Sigmoid colon (tissue), 7 donors: Measurements from ENCODE around the gene LDLRAD1. TPM values are rescaled to one million over a fixed set of nuclear protein-coding genes. Genes with fewer than 3 reads are reported as not detected.
"Not testable (repeated sequence)": the region's sequence is repeated elsewhere in the genome, so short reads cannot be mapped to it uniquely, and the experiment has no call there.

Source experiments
- DNase-seq: peaks from one replicate; pipeline ENCODE4 v3.0.0-alpha.2; 2019
- H3K27ac ChIP-seq, 4 donors: fragments of 200-600 bp; sonication (generic); one replicate each; pipeline ENCODE4 v1.5.1; 2016 to 2019; ENCODE audit warnings: mild to moderate bottlenecking in 1 of 4
- H3K27me3 ChIP-seq, 3 donors: fragments of 200-600 bp; sonication (generic); one replicate each; pipeline ENCODE4 v1.5.1; 2019; ENCODE audit warnings: mild to moderate bottlenecking in 1 of 3
- H3K36me3 ChIP-seq, 4 donors: fragments of 200-600 bp; sonication (generic); one replicate each; pipeline ENCODE4 v1.5.1; 2016 to 2019
- H3K4me1 ChIP-seq, 4 donors: fragments of 200-600 bp; sonication (generic); one replicate each; pipeline ENCODE4 v1.5.1; 2017 to 2019
- H3K4me3 ChIP-seq, 4 donors: fragments of 200-600 bp; sonication (generic); one replicate each; pipeline ENCODE4 v1.5.1; 2017 to 2019; ENCODE audit warnings: mild to moderate bottlenecking in 2 of 4, moderate library complexity in 1 of 4
- H3K9me3 ChIP-seq, 4 donors: fragments of 200-600 bp in 3 of 4; sonication (generic) in 3 of 4; one replicate each; pipeline versions ENCODE4 v1.5.1 to v1.6.1; 2013 to 2019
- EP300 ChIP-seq, 4 donors: sonication (generic); formaldehyde crosslinking; IDR thresholded peaks; one replicate each; pipeline ENCODE4 v1.6.1; 2017; ENCODE audit warnings: antibody characterized with exemption in 4 of 4
- POLR2A ChIP-seq, 2 donors: fragments of 450-650 bp; IDR thresholded peaks; one replicate each; pipeline ENCODE4 v1.6.1; 2016; ENCODE audit warnings: antibody characterized with exemption in 2 of 2, mild to moderate bottlenecking in 2 of 2, moderate library complexity in 2 of 2
- POLR2AphosphoS5 ChIP-seq, 4 donors: sonication (generic); formaldehyde crosslinking; IDR thresholded peaks; one replicate each; pipeline ENCODE4 v1.6.1; 2017; ENCODE audit warnings: antibody characterized with exemption in 4 of 4
- WGBS, 2 donors: extraction: QIAGEN DNeasy Blood & Tissue Kit; methylation state at CpG; one replicate each; pipeline ENCODE4 v1.1.7; 2013; 5-methylcytosine and 5-hydroxymethylcytosine counted together
- intact Hi-C: fragments of 100-400 bp; cut with DNase I; formaldehyde crosslinking; loops from one replicate; pipeline ENCODE4 v1.15.1; 2023
- polyA plus RNA-seq, 3 donors: library from polyadenylated mRNA; stranded (reverse); fragments of 200-250 nt; gene quantifications; one replicate each; pipeline ENCODE4 v1.2.3, GENCODE V29; 2013
- total RNA-seq, 4 donors: library from RNA; depleted of rRNA; stranded (reverse); fragments of >200 nt; gene quantifications; one replicate each; pipeline ENCODE4 v1.1.0, GENCODE V29; 2016
- TF ChIP-seq, protein P1 (sequence below), 4 experiments: fragments of 450-650 bp in 3 of 4; fragments of 200-600 bp in 1 of 4; IDR thresholded peaks; one replicate each; pipeline ENCODE4 v1.5.1; 2016 to 2019; ENCODE audit warnings: antibody characterized with exemption in 4 of 4, mild to moderate bottlenecking in 3 of 4, moderate library complexity in 2 of 4
- donor health status: healthy with polysubstance abuse.
- donor health status: Bipolar disorder and iron deficiency.
- donor health status: healthy.

Gene LDLRAD1
- total and polyA plus RNA-seq, 7 donors = not detected

DNA sequence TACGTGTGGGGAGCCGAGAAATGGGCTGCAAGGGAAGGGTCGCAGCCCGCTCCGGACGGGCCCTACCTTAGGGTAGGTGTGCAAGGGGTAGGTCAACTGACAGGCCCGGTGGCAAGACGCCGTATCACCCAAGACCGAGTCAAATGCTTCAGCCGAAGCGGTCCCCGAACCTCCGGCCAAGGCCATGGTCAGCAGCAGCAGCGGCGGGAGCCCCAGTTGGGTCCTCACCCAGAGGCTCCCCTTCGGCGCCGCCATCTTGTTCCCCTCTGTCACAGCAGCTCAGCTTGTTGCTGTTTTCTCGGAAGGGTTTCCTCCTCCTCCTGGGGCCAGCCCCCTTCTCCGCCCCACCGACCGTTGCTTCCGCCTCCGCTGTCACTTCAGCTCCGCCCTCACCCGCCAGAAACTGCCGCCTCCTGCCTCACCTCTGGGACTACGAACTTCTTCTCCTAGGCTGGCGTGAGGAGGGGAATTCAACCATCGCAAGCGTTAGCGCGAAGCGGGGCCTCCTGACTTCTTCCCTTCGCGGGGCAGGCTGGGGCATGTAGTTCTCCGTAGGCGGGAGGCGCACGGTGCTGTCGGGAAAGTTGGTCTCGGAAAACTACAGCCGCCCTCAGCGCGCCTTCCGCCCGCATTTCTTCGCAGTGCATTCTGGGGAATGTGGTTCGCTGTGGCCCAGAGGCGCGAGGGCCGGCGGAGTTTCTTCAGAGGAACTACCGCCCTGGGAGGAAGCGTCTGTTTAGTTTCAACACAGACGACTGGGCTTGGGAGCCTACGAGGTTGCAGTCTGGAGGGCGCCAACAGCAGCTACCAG is 35.2 kb upstream of the LDLRAD1 start, which contains the start of the genes TCEANC2 and TMEM59:
TSS of gene TCEANC2 (plus strand) at position 675 of the 811 bp plus-strand sequence. CDS start 815 bp downstream, outside the sequence.
TSS of gene TMEM59 (minus strand) at position 271 of the 811 bp plus-strand sequence. CDS start at position 255, 16 bp downstream.
- peak; percentile 99 for DNase-seq
- intact Hi-C loops = loop anchor here (1.0 to 5.0 kb wide), 6 partner anchors 102 to 435 kb away; partner anchors contain the start of genes NDC1 and SSBP3
- Histone ChIP-seq H3K9me3 (no peaks in the 10 kb centered on the region), H3K27me3 (no peaks in the 10 kb centered on the region), H3K36me3 (no peaks in the 10 kb centered on the region), H3K27ac (peak within 1 kb of the TSS; percentile 96 to 98 (median 97)), H3K4me3 (peak within 1 kb of the TSS; percentile 87 to 93 (median 90)), H3K4me1 (peaks cover 0 to 53% (median 45%) of the 10 kb centered on the region in 4 donors)
- TF ChIP-seq POLR2AphosphoS5 (IDR thresholded peaks at IDR 0.05) (peak; percentile 78 to 91 (median 89)), EP300 (IDR thresholded peaks at IDR 0.05) (no peak), POLR2A (IDR thresholded peaks at IDR 0.05) (peak; percentile 55 to 63)
- TF ChIP-seq, protein P1, sequence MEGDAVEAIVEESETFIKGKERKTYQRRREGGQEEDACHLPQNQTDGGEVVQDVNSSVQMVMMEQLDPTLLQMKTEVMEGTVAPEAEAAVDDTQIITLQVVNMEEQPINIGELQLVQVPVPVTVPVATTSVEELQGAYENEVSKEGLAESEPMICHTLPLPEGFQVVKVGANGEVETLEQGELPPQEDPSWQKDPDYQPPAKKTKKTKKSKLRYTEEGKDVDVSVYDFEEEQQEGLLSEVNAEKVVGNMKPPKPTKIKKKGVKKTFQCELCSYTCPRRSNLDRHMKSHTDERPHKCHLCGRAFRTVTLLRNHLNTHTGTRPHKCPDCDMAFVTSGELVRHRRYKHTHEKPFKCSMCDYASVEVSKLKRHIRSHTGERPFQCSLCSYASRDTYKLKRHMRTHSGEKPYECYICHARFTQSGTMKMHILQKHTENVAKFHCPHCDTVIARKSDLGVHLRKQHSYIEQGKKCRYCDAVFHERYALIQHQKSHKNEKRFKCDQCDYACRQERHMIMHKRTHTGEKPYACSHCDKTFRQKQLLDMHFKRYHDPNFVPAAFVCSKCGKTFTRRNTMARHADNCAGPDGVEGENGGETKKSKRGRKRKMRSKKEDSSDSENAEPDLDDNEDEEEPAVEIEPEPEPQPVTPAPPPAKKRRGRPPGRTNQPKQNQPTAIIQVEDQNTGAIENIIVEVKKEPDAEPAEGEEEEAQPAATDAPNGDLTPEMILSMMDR (IDR thresholded peaks at IDR 0.05) = peak in 1 of 4 experiments; percentile 18
- WGBS, 2 donors = 0% methylated on average over 59 of the region's 59 CpGs

DNA sequence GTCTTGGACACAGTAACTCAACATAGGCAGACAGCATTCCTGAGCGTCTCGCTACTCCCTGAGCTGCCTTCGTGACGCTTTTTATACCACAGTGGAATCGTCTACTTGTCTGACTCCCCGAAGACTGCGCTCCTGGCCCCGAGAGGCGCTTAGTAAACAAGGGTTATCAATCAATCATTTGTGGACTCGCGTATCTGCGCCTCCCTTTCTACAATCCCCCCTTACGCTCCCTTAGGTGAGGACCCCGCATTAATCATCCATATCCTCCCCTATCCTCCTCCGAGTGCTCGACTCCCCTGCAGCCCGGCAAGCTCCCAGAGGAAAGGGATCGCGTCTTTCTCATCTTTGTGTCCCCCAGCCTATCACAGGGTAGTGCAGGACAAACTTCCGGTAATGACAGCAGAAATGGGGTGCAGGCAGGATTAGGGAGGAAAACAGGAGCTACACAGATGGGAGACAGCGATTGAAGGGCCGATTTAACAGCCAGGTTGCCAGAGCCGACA is 34.5 kb upstream of the LDLRAD1 start:
- intact Hi-C loops = loop anchor here (2.0 to 5.0 kb wide), 5 partner anchors 102 to 354 kb away; partner anchors contain the start of genes NDC1 and SSBP3
- DNase-seq = no peak
- WGBS, 2 donors = 0% methylated on average over 23 of the region's 23 CpGs

DNA sequence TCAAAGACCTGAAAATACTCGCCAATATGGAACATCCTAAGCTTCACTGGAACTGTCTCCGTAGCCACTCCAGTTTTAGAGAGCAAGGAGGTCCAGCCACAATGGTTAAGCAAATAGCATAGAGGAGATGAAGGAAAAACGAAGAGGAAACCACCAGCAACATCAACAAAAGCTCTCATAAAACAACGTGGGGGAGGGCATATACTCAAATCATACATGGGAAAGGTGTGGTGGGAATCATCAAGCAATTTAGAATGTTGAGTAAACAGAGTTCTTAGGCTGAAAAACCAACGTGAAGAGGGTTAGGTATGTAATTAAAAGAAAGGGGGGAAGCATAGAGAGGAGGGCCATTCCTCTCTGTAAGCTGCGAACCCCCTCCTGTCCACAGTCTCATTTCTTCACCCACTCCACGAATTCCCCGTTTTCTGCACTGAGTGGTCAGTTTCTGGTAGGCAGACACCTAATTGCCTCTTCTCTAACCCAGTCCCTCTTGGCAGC is 34.0 kb upstream of the LDLRAD1 start:
- no peaks in the 10 kb centered on the region for H3K36me3 ChIP-seq
- peaks cover 0 to 65% (median 56%) of the 10 kb centered on the region in 4 donors for H3K4me1 ChIP-seq
- H3K27ac ChIP-seq = peak overlapping the region; percentile 96 to 98 (median 97)
- peak overlapping the region; percentile 87 to 93 (median 90) for H3K4me3 ChIP-seq
- TF ChIP-seq POLR2AphosphoS5 (IDR thresholded peaks at IDR 0.05) (no peak), POLR2A (IDR thresholded peaks at IDR 0.05) (no peak), EP300 (IDR thresholded peaks at IDR 0.05) (no peak)
- TF ChIP-seq, protein P1 (IDR thresholded peaks at IDR 0.05) = no peak
- intact Hi-C loops = loop anchor here (2.0 to 5.0 kb wide), 5 partner anchors 101 to 355 kb away; partner anchors contain the start of genes NDC1 and SSBP3
- 1 to 2% methylated on average over 8 of the region's 8 CpGs for WGBS, 2 donors
- no peak for DNase-seq
- no peaks in the 10 kb centered on the region for H3K27me3 ChIP-seq
- no peaks in the 10 kb centered on the region for H3K9me3 ChIP-seq

More for the DNA sequence above, 34.5 kb upstream of the LDLRAD1 start:
- Histone ChIP-seq H3K4me3 (peak overlapping the region; percentile 87 to 93 (median 90)), H3K27ac (peak overlapping the region; percentile 96 to 98 (median 97)), H3K4me1 (peaks cover 0 to 60% (median 52%) of the 10 kb centered on the region in 4 donors), H3K9me3 (no peaks in the 10 kb centered on the region), H3K27me3 (no peaks in the 10 kb centered on the region), H3K36me3 (no peaks in the 10 kb centered on the region)
- TF ChIP-seq EP300 (IDR thresholded peaks at IDR 0.05) = no peak
- peak in 1 of 4 donors; percentile 9 for TF ChIP-seq POLR2AphosphoS5 (IDR thresholded peaks at IDR 0.05)

DNA sequence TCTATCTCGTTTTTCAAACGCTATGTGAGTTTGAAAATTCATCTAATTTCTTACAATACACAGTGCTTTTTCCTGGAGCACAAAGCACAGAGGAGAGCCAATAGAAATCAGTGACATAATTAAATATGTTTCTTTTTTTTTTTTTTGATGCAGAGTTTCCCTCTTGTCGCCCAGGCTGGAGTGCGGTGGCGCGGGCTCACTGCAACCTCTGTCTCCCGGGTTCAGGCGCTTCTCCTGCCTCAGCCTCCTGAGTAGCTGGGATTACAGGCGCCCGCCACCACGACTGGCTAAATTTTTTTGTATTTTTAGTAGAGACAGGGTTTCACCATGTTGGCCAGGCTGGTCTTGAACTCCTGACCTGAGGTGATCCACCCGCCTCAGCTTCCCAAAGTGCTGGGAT is 32.4 kb upstream of the LDLRAD1 start:
- H3K4me3 ChIP-seq, H3K27me3 ChIP-seq, H3K9me3 ChIP-seq, DNase-seq, H3K36me3 ChIP-seq, H3K27ac ChIP-seq: not testable (repeated sequence)
- H3K4me1 ChIP-seq = peaks cover 0 to 77% (median 64%) of the 10 kb centered on the region in 4 donors
- WGBS, 2 donors = 95 to 97% methylated on average over 12 of the region's 12 CpGs
- intact Hi-C loops = loop anchor here (5.0 kb wide), 2 partner anchors 153 to 222 kb away; no protein-coding TSS in a partner anchor

DNA sequence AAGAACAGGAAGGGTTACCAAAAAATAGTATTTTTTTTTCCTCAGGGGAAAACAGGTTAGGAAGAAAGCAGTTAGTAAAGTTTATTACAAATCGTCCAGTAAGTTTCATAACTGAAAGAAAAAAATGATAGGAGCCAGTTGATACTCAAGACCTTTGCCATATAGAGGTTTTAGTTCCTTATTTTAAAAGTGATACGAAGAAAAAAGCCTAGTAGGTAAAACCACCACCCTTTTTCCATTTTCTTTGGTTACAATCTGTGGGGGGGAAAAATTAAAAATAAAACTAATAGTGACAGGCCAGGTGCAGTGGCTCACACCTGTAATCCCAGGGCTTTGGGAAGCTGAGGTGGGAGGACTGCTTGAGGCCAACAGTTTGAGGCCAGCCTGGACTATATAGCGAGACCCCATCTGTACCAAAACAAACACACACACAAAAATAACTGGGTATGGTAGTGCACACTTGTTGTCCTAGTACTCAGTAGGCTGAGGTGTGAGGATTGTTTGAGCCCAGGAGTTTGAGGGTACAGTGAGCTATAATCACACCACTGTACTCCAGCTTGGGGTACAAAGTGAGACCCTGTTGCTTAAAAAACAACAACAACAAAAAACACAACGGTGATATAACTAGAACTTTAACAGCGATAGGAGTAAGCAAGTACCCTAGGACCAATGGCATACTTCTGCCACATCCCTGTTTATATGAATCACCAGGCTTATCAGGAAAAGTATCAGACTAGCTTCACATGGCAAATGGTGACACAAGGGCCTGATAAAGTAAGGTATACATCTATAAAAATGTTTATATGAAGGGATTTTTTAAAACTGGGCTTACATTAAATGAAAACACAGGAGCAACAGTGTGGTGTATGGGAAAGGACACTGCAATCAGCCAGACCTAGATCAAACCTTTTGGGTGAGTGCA is 29.7 kb upstream of the LDLRAD1 start:
- TF ChIP-seq POLR2A (IDR thresholded peaks at IDR 0.05) = no peak
- TF ChIP-seq, protein P1 (IDR thresholded peaks at IDR 0.05) = no peak
- TF ChIP-seq POLR2AphosphoS5 (IDR thresholded peaks at IDR 0.05) = no peak
- TF ChIP-seq EP300 (IDR thresholded peaks at IDR 0.05) = no peak
- H3K27me3 ChIP-seq = no peaks in the 10 kb centered on the region
- intact Hi-C loops = no loop called here
- peaks cover 0 to 14% (median 9%) of the 10 kb centered on the region in 4 donors for H3K36me3 ChIP-seq
- H3K27ac ChIP-seq = no peak overlapping the region
- H3K4me1 ChIP-seq = peaks cover 0 to 65% (median 55%) of the 10 kb centered on the region in 4 donors
- no peak overlapping the region for H3K4me3 ChIP-seq
- no peak for DNase-seq
- 57 to 68% methylated on average over 5 of the region's 5 CpGs for WGBS, 2 donors
- no peaks in the 10 kb centered on the region for H3K9me3 ChIP-seq
